ENCODE data around the gene NTRK2. TPM values are rescaled to one million over a fixed set of nuclear protein-coding genes. Genes with fewer than 3 reads are reported as not detected.

Gene NTRK2
- total and polyA plus RNA-seq, 2 experiments from 2014 or later = 0.03 TPM; not detected in 1

- TF ChIP-seq ZNF462 (CRISPR knock-in tag; IDR thresholded peaks at IDR 0.05) (no peak), NANOG (IDR thresholded peaks at IDR 0.05; ENCODE audit: borderline replicate concordance) (no peak), ZNF331 (CRISPR knock-in tag; IDR thresholded peaks at IDR 0.05; ENCODE audit: low read depth) (no peak), ZNF114 (CRISPR knock-in tag; IDR thresholded peaks at IDR 0.05) (no peak)
Measured at GRCh38 chr9:84950879-84951811, 281.6 kb downstream of the NTRK2 start (continued).

GRCh38 chr9:84953252-84953773, 283.8 kb downstream of the NTRK2 start:
- no peak for DNase-seq (ENCODE audit: low spot score)
- Histone ChIP-seq H3K4me1 (ENCODE audit: insufficient read depth) (no peaks in the 10 kb centered on the region; the same call in 1 of the 2 replicates), H4K20me1 (replicated peaks; ENCODE audit: insufficient read depth) (no peaks in the 10 kb centered on the region), H3K4me2 (no peak overlapping the region), H3K79me2 (replicated peaks; ENCODE audit: insufficient read depth) (no peaks in the 10 kb centered on the region), H3F3A (replicated peaks; ENCODE audit: low read depth) (no peaks in the 10 kb centered on the region), H3K9me2 (ENCODE audit: insufficient read depth) (peaks cover 11% of the 10 kb centered on the region; the same call in 1 of the 2 replicates), H3K36me3 (ENCODE audit: insufficient read depth) (no peaks in the 10 kb centered on the region), H3K27me3 (ENCODE audit: insufficient read depth) (no peaks in the 10 kb centered on the region), H3K27ac (ENCODE audit: low read depth) (no peak overlapping the region), H3K4me3 (no peak overlapping the region), H2AFZ (peak overlapping the region; percentile 50; the same call in 1 of the 2 replicates)
- Mint-ChIP-seq H3K4me1 (peaks cover 10% of the 10 kb centered on the region), H3K27ac (no peak overlapping the region), H3K27me3 (ENCODE audit: insufficient read depth, low read depth, poor library complexity) (peaks cover 16% of the 10 kb centered on the region), H3K4me3 (no peak overlapping the region), H3K36me3 (ENCODE audit: low read depth) (no peaks in the 10 kb centered on the region), H3K9me3 (peaks cover 4% of the 10 kb centered on the region; the same call in 1 of the 3 replicates)
- ATAC-seq = no peak
- TF ChIP-seq NANOG (IDR thresholded peaks at IDR 0.05; ENCODE audit: borderline replicate concordance) (no peak), POLR2AphosphoS5 (IDR thresholded peaks at IDR 0.05; ENCODE audit: low read depth) (no peak), STAT1 (IDR thresholded peaks at IDR 0.05; ENCODE audit: unreplicated experiment) (no peak), CTCF (conservative IDR thresholded peaks at IDR 0.05; ENCODE audit: low read depth in 2 of 2) (no peak), ETS1 (IDR thresholded peaks at IDR 0.05) (no peak), ZNF331 (CRISPR knock-in tag; IDR thresholded peaks at IDR 0.05; ENCODE audit: low read depth) (no peak), ZNF114 (CRISPR knock-in tag; IDR thresholded peaks at IDR 0.05) (no peak), EZH2 (IDR thresholded peaks at IDR 0.05; ENCODE audit: low read depth, unreplicated experiment) (no peak)

Data from GM23338 (cell line).